GM21723 (cell line): ENCODE results near the gene OR6C70.
"Not testable (repeated sequence)": the region's sequence is repeated elsewhere in the genome, so short reads cannot be mapped to it uniquely, and the experiment has no call there.

Experiments
- ATAC-seq: cut with Tn5 transposase; IDR thresholded peaks from one replicate; pipeline ENCODE4 v1.9.1; 2021; ENCODE audit warnings: mild to moderate bottlenecking, moderate library complexity; ENCODE audit not compliant: unreplicated experiment

OR6C70 gene

GRCh38 chr12:55470088-55470829, at the start of gene OR6C70:
TSS of gene OR6C70 (minus strand) at chr12:55470138. CDS start at chr12:55470138, 0 bp downstream.
- no peak for ATAC-seq

DNA sequence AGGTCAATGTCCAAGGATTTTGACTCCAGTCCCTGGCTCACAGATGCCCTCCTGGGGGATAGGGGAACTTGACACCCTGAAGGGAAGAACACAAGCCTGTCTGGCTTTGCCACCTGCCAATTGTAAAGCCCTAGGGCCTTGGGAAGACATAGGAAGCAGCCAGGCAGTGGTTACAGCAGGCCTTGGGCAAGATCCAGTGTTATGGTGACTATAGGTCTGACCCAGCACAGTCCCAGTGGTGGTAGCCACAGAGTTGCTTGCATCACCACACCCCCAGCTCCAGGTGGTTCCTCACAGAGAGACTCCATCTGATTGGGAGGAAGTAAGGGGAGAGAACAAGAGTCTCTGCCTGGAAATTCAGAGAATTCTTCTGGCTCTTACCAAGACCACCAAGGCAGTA, 46.5 kb upstream of the OR6C70 start:
- no peak for ATAC-seq

- no peak for ATAC-seq
Measured at GRCh38 chr12:55515696-55516095, 45.8 kb upstream of the OR6C70 start.

GRCh38 chr12:55501601-55502000, 31.7 kb upstream of the OR6C70 start:
- no peak for ATAC-seq

- no peak for ATAC-seq
Measured at GRCh38 chr12:55499810-55500252, 29.9 kb upstream of the OR6C70 start.

DNA sequence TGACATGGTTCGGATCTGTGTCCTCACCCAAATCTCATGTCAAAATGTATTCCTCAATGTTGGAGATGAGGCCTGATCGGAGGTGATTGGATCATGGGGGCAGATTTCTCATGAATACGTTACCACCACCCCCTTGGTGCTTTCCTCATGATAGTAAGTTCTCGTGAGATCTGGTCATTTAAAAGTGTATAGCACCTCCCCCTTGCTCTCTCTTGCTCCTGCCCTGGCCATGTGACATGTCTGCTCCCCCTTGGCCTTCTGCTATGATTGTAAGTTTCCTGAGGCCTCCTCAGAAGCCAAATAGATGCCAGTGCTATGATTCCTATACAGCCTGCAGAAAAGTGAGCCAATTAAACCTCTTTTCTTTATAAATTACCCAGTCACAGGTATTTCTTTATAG, 29.3 kb upstream of the OR6C70 start:
- no peak for ATAC-seq

- no peak for ATAC-seq
Measured at GRCh38 chr12:55495490-55495889, 25.6 kb upstream of the OR6C70 start.

DNA sequence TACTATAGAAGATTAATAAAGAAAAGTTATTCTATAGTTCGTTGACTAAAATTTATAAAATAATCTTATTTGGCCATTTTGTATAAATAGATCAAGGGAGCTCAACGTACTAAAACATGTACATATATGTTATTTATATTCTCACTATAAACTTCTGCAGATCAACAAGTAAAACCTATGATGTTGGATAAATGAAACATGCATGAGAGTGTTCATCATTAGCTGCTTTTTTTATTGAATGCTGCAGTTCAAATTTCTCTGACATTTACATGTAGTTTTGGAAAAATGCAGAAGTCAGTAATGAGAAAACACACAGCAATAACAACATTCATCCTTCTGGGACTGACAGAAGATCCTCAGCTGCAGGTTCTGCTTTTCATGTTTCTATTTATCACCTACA, 22.1 kb upstream of the OR6C70 start, which contains the start of gene OR6C68:
Gene OR6C68, plus strand, starts transcription at position 301 of the 400 bp plus-strand sequence. Its CDS starts 0 bp downstream, at position 301.
- no peak for ATAC-seq

DNA sequence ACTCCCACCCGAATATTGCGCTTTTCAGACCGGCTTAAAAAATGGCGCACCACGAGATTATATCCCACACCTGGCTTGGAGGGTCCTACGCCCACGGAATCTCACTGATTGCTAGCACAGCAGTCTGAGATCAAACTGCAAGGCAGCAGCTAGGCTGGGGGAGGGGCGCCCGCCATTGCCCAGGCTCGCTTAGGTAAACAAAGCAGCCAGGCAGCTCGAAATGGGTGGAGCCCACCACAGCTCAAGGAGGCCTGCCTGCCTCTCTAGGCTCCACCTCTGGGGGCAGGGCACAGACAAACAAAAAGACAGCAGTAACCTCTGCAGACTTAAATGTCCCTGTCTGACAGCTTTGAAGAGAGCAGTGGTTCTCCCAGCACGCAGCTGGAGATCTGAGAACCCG, 14.3 kb upstream of the OR6C70 start:
- ATAC-seq, result not testable (repeated sequence)

GRCh38 chr12:55479136-55479535, 9.2 kb upstream of the OR6C70 start:
- not testable (repeated sequence) for ATAC-seq

GRCh38 chr12:55472264-55472663, 2.3 kb upstream of the OR6C70 start:
- no peak for ATAC-seq

DNA sequence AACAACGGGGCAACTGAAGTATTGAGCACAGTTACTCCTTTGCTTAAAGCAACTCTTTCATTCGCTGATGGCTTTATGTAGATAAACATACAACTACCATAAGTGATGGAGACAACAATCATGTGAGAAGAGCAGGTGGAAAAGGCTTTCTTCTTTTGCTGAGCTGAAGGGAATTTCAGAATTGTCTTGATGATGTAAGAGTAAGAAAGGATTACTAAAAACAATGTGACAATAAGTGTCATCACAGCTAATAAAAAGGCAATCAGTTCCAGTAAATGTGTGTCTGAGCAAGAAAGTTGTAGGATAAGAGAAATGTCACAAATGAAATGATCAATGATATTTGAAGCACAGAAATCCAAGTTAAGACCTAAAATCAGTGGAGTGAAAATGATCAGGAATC, 647 bp downstream of the OR6C70 start:
- no peak for ATAC-seq

DNA sequence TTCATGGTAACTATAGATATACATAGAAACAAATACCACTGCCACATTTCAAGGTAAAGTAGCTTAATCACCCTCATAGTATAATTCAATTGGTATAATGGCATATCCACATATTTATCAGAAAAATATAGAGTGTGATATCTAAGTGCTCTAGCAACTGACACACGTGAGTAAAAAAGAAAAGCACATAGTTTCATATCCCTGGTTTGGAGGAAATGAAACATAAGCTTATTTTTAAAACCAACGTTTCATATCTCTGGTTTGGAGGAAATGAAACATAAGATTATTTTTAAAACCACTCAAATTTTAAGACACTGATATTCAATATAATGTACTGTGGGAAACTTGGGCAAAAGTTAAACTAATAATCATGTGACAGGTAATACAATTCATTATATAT, 2.1 kb downstream of the OR6C70 start:
- peak; percentile 90 for ATAC-seq

DNA sequence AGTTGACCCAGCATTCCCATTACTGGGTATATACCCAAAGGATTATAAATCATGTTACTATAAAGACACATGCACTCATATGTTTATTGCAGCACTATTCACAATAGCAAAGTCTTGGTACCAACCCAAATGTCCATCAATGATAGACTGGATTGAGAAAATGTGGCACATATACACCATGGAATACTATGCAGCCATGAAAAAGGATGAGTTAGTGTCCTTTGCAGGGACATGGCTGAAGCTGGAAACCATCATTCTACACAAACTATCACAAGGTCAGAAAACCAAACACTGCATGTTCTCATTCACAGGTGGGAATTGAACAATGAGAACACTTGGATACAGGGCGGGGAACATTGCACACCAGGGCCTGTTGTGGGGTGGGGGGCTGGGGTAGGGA, 5.0 kb downstream of the OR6C70 start:
- ATAC-seq, result not testable (repeated sequence)

- ATAC-seq, result no peak
Measured at GRCh38 chr12:55448825-55449224, 21.1 kb downstream of the OR6C70 start.

DNA sequence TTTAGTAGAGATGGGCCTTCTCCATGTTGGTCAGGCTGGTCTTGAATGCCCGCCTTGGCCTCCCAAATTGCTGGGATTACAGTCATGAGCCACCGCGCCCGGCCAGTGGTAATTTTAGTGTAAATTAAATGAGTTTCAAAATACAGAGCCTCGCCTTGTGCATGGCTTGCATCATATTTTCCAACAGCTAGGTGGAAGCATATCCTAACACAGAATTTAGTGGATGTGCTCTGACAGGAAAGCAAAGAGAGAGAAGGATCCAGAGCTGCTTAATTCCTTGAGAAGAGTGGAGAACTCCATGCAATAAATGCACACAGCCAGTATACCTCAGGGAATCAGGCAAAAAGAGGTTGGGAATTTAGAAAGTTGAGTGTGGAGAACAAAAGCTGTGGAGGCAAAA, 23.6 kb downstream of the OR6C70 start:
- no peak for ATAC-seq

DNA sequence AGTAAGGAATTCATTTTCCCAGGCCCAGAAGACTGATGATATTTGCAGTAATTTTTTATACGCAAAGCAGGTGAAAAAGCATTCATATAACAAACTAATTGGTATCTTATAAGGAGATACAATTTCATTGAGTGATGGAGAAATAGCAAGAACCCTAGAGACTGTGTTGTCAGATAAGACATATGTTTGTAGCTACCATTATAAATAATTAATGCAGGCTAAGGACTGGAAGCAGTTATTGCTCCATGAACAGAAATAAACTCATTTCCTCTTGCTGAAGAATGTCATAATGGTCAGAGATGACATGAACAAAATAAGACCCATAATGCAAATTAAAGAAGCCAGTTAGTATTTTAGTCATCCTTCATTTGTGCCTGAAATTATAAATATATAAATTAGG, 24.6 kb downstream of the OR6C70 start:
- no peak for ATAC-seq

DNA sequence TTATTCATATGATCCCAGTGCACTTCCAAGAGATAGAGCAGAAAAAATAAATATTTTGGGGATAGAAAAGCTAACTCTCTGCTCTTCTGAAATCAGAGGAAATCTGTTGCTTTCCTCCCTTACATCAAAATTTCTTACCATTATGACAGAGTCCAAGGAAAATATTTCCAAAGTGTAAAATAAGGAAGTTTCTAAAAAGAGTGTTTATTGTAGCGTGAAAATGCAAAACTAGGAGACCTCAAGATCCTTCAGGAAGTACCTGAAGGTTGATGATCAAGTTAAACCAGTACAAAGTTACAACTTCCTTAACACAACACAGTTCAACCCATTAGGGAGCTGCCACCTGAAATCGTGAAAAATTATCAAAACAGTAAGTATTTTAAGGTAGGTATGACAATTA, 26.2 kb downstream of the OR6C70 start, which contains the start of gene OR6C2:
Gene OR6C2, plus strand, starts transcription at position 301 of the 400 bp plus-strand sequence. CDS start 8,138 bp downstream, outside the sequence.
- no peak for ATAC-seq

DNA sequence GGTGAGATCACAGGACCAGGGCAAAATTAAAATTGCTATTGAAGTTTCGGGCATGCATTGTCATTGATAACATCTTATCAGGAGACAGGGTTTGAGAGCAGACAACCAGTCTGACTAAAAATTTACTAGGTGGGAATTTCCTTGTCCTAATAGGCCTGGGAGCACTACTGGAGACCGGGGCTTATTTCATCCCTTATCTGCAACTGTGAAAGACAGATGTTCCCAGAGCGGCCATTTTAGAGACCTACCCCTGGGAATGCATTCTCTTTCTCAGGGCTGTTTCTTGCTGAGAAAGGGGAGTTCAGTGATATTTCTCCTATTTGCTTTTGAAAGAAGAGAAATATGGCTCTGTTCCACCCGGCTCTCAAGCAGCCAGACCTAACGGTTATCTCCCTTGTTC, 28.7 kb downstream of the OR6C70 start:
- ATAC-seq, result not testable (repeated sequence)

DNA sequence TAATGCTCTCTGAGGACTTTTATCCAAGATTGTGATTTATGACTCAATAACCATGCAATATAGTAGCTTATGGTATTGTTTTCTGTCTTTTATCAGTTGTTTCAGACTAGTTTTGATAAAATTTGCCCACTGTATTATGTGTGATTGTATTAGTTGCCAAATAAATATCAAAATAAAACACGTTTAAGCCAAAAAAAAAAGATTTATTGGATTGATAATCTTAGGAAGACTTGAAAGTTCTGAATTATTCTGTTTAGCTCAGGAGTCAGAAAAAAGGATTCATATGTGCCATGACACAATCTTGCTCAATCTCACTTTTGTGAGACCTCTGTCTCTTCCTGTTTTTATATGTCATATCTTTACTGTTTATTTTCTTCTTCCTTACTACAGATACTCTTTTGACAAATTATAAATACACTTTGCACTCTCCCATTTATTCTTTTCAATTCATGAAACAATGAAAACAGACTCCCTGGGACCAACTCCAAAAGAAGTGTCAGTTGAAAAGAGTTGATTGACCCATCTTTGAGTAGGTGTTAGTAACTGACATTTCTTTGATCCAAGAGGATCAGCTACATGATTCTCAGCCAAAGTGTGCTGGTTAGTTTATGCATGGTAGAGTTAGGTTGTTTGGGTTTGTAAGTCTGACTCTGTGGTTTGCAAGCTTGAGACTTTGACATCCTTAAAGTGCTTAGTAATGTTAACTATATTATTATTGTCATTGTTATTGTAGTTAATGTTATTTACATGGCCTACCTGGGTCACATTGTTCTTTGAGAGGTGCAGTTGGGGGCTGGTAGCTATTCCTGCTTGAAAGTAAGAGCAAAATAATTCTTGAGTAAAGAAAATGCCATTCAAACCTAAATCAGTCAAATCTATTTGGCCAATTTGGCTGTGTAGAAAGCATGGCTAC, 41.4 kb downstream of the OR6C70 start:
- ATAC-seq, result no peak

DNA sequence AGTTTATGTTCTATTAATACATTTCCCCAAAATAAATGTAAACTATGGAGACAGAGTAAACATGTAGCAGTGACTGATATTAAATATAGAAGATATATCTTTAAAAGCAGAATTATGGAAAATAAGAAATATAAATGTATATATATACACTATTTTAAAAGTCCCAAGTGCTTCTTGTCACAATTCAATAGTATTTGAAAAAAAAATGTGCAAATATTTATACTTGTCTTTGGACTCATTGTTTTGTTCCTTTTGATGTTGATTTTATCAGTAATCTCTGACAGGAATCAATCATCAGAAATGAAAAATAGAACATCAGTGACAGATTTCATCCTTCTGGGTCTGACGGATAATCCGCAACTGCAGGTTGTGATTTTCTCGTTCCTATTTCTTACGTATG, 44.0 kb downstream of the OR6C70 start, which contains the start of gene OR6C76:
Gene OR6C76, plus strand, starts transcription at position 301 of the 400 bp plus-strand sequence. Its CDS starts 0 bp downstream, at position 301.
- ATAC-seq, result no peak
